IPS-NIHi7 (cell line): ENCODE results near the gene LANCL2.
"Not testable (repeated sequence)": the region's sequence is repeated elsewhere in the genome, so short reads cannot be mapped to it uniquely, and the experiment has no call there.

Experiments used
- DNase-seq: peaks from one replicate; pipeline ENCODE4 v3.0.0; 2012; ENCODE audit warnings: mixed read lengths; ENCODE audit errors: extremely low spot score

LANCL2 gene

GRCh38 chr7:55365205-55365674 is at the start of gene LANCL2:
TSS of gene LANCL2 (plus strand) at chr7:55365337. CDS start at chr7:55366026, 689 bp downstream.
- DNase-seq = no peak

- DNase-seq = no peak
Observed at GRCh38 chr7:55325371-55325792, 39.8 kb upstream of the LANCL2 start.

GRCh38 chr7:55326081-55326835 is 38.9 kb upstream of the LANCL2 start:
- no peak for DNase-seq

- DNase-seq = no peak
Observed at GRCh38 chr7:55326945-55327626, 38.1 kb upstream of the LANCL2 start.

GRCh38 chr7:55335151-55335550 is 30.0 kb upstream of the LANCL2 start:
- no peak for DNase-seq

GRCh38 chr7:55335786-55336185 is 29.4 kb upstream of the LANCL2 start:
- DNase-seq = no peak

- no peak for DNase-seq
Observed at GRCh38 chr7:55336540-55336939, 28.6 kb upstream of the LANCL2 start.

GRCh38 chr7:55339033-55340000 is 25.8 kb upstream of the LANCL2 start:
- DNase-seq = no peak

GRCh38 chr7:55342216-55342871 is 22.8 kb upstream of the LANCL2 start:
- DNase-seq = no peak

GRCh38 chr7:55343002-55343781 is 21.9 kb upstream of the LANCL2 start:
- no peak for DNase-seq

GRCh38 chr7:55343860-55344606 is 21.1 kb upstream of the LANCL2 start:
- DNase-seq = no peak

- DNase-seq = no peak
Observed at GRCh38 chr7:55344840-55345239, 20.3 kb upstream of the LANCL2 start.

GRCh38 chr7:55345292-55345691 is 19.8 kb upstream of the LANCL2 start:
- DNase-seq = no peak

- DNase-seq = no peak
Observed at GRCh38 chr7:55348502-55348901, 16.6 kb upstream of the LANCL2 start.

- no peak for DNase-seq
Observed at GRCh38 chr7:55349121-55349520, 16.0 kb upstream of the LANCL2 start.

- no peak for DNase-seq
Observed at GRCh38 chr7:55350281-55350680, 14.9 kb upstream of the LANCL2 start.

- DNase-seq = no peak
Observed at GRCh38 chr7:55351263-55351662, 13.9 kb upstream of the LANCL2 start.

GRCh38 chr7:55352947-55353273 is 12.2 kb upstream of the LANCL2 start:
- DNase-seq = not testable (repeated sequence)

- DNase-seq = no peak
Observed at GRCh38 chr7:55360486-55360885, 4.7 kb upstream of the LANCL2 start.

- no peak for DNase-seq
Observed at GRCh38 chr7:55361560-55361959, 3.6 kb upstream of the LANCL2 start.
